HEK293 (cell line): Measurements from ENCODE around the gene FERMT1.

Experiments
- CTCF ChIA-PET: fragments of 350-600 bp; formaldehyde crosslinking; extraction: SDS; loops from one replicate; lab custom pipeline; 2021; ENCODE audit warnings: antibody characterized with exemption; lab: Yijun Ruan, JAX
- POLR2A ChIA-PET: fragments of 300-600 bp; formaldehyde crosslinking; extraction: SDS; loops from one replicate; lab custom pipeline; 2020; ENCODE audit warnings: antibody characterized with exemption, inconsistent platforms; lab: Yijun Ruan, JAX
- H3K27ac ChIP-seq: fragments of 200-500 bp; sonication (Bioruptor generic); 2 replicates; pipeline ENCODE4 v1.5.1; 2014; ENCODE audit warnings: low read depth, low read length, control low read depth, inconsistent platforms; ENCODE audit errors: extremely low read depth
- H3K36me3 ChIP-seq, 2 experiments: fragments of 200-500 bp in 1 of 2; sonication (Bioruptor generic) in 1 of 2; 1 replicate in 1 of 2; 2 replicates in 1 of 2; pipeline ENCODE4 v1.5.1; 2014 to 2017; ENCODE audit warnings: inconsistent platforms in 2 of 2, low read length in 2 of 2; ENCODE audit not compliant: control insufficient read depth in 2 of 2, insufficient read depth in 1 of 2
- H3K4me1 ChIP-seq: fragments of 200-500 bp; sonication (Bioruptor generic); 2 replicates; pipeline ENCODE4 v1.5.1; 2014; ENCODE audit warnings: mild to moderate bottlenecking, low read length, inconsistent platforms; ENCODE audit not compliant: control insufficient read depth, insufficient read depth
- H3K4me3 ChIP-seq: 2 replicates; pipeline ENCODE4 v1.5.1; 2011; ENCODE audit warnings: low read depth, mild to moderate bottlenecking, control low read depth, low read length, moderate library complexity
- H3K9me3 ChIP-seq: fragments of 200-500 bp; sonication (Bioruptor generic); 2 replicates; pipeline ENCODE4 v1.5.1; 2014; ENCODE audit warnings: low read depth, low read length, inconsistent platforms; ENCODE audit not compliant: control insufficient read depth, insufficient read depth
- GLI2 ChIP-seq: fragments of 450-650 bp; formaldehyde crosslinking; IDR thresholded peaks from 2 replicates; pipeline ENCODE4; 2017; ENCODE audit warnings: missing biosample characterization, missing genetic modification characterization, low read depth, borderline replicate concordance
- KLF16 ChIP-seq: fragments of 450-650 bp; formaldehyde crosslinking; IDR thresholded peaks from 2 replicates; pipeline ENCODE4 v1.5.1; 2017; ENCODE audit warnings: missing biosample characterization, missing genetic modification characterization
- MEIS1 ChIP-seq: sonication (generic); formaldehyde crosslinking; IDR thresholded peaks from 2 replicates; pipeline ENCODE4 v1.8.1; 2022; ENCODE audit warnings: missing genetic modification reagents, mild to moderate bottlenecking, borderline replicate concordance
- PRDM6 ChIP-seq: fragments of 450-650 bp; formaldehyde crosslinking; IDR thresholded peaks from 2 replicates; pipeline ENCODE4 v1.5.1; 2017; ENCODE audit warnings: missing biosample characterization, missing genetic modification characterization
- REPIN1 ChIP-seq: fragments of 450-650 bp; formaldehyde crosslinking; IDR thresholded peaks from 2 replicates; pipeline ENCODE4 v1.5.1; 2017; ENCODE audit warnings: missing biosample characterization, missing genetic modification characterization, low read depth
- SALL2 ChIP-seq: fragments of 450-650 bp; formaldehyde crosslinking; IDR thresholded peaks from 2 replicates; pipeline ENCODE4 v1.5.0; 2017; ENCODE audit warnings: missing biosample characterization, mild to moderate bottlenecking, missing genetic modification characterization, borderline replicate concordance
- SP3 ChIP-seq: fragments of 450-650 bp; formaldehyde crosslinking; IDR thresholded peaks from 2 replicates; pipeline ENCODE4 v1.5.1; 2016; ENCODE audit warnings: missing biosample characterization, missing genetic modification characterization
- YY1 ChIP-seq: fragments of 450-650 bp; formaldehyde crosslinking; IDR thresholded peaks from 2 replicates; pipeline ENCODE4 v1.5.1; 2018; ENCODE audit warnings: missing biosample characterization, missing genetic modification characterization
- ZFP3 ChIP-seq: fragments of 450-650 bp; formaldehyde crosslinking; IDR thresholded peaks from 2 replicates; pipeline ENCODE4 v1.5.1; 2016; ENCODE audit warnings: low read depth, missing biosample characterization, missing genetic modification characterization
- ZFP41 ChIP-seq: fragments of 450-650 bp; formaldehyde crosslinking; IDR thresholded peaks from 2 replicates; pipeline ENCODE4 v1.5.1; 2016; ENCODE audit warnings: missing biosample characterization, missing genetic modification characterization, borderline replicate concordance
- ZNF112 ChIP-seq: fragments of 450-650 bp; formaldehyde crosslinking; IDR thresholded peaks from 2 replicates; pipeline ENCODE4 v1.5.0; 2017; ENCODE audit warnings: missing biosample characterization, missing genetic modification characterization
- ZNF221 ChIP-seq: fragments of 450-650 bp; formaldehyde crosslinking; IDR thresholded peaks from 2 replicates; pipeline ENCODE4 v1.5.1; 2017; ENCODE audit warnings: missing biosample characterization, missing genetic modification characterization, borderline replicate concordance
- ZNF223 ChIP-seq: fragments of 450-650 bp; formaldehyde crosslinking; IDR thresholded peaks from 2 replicates; pipeline ENCODE4 v1.5.1; 2016; ENCODE audit warnings: missing biosample characterization, missing genetic modification characterization
- ZNF239 ChIP-seq: fragments of 450-650 bp; formaldehyde crosslinking; IDR thresholded peaks from 2 replicates; pipeline ENCODE4 v1.5.1; 2016; ENCODE audit warnings: missing biosample characterization, missing genetic modification characterization
- ZNF354C ChIP-seq: fragments of 450-650 bp; formaldehyde crosslinking; IDR thresholded peaks from 2 replicates; pipeline ENCODE4 v1.5.1; 2016; ENCODE audit warnings: missing biosample characterization, missing genetic modification characterization, low read depth, borderline replicate concordance
- ZNF37A ChIP-seq: fragments of 450-650 bp; IDR thresholded peaks from 2 replicates; pipeline ENCODE4 v1.5.1; 2018; ENCODE audit warnings: missing biosample characterization, missing genetic modification characterization
- ZNF48 ChIP-seq: fragments of 450-650 bp; formaldehyde crosslinking; IDR thresholded peaks from 2 replicates; pipeline ENCODE4 v1.5.1; 2016; ENCODE audit warnings: missing biosample characterization, missing genetic modification characterization
- ZNF521 ChIP-seq: fragments of 450-650 bp; formaldehyde crosslinking; IDR thresholded peaks from 2 replicates; pipeline ENCODE4 v1.5.1; 2017; ENCODE audit warnings: missing biosample characterization, mild to moderate bottlenecking, missing genetic modification characterization
- ZNF548 ChIP-seq: fragments of 450-650 bp; formaldehyde crosslinking; IDR thresholded peaks from 2 replicates; pipeline ENCODE4 v1.5.1; 2016; ENCODE audit warnings: missing biosample characterization, missing genetic modification characterization
- ZNF596 ChIP-seq: fragments of 450-650 bp; IDR thresholded peaks from 2 replicates; pipeline ENCODE4 v1.5.0; 2018; ENCODE audit warnings: missing biosample characterization, mild to moderate bottlenecking, missing genetic modification characterization, moderate library complexity
- ZNF624 ChIP-seq: fragments of 450-650 bp; formaldehyde crosslinking; IDR thresholded peaks from 2 replicates; pipeline ENCODE4 v1.5.1; 2017; ENCODE audit warnings: missing biosample characterization, missing genetic modification characterization
- ZNF626 ChIP-seq: fragments of 450-650 bp; sonication (Bioruptor Pico); formaldehyde crosslinking; IDR thresholded peaks from 2 replicates; pipeline ENCODE4 v1.5.1; 2018; ENCODE audit warnings: missing biosample characterization, missing genetic modification characterization, inconsistent platforms
- ZNF654 ChIP-seq: fragments of 450-650 bp; formaldehyde crosslinking; IDR thresholded peaks from 2 replicates; pipeline ENCODE4 v1.5.1; 2016; ENCODE audit warnings: low read depth, missing biosample characterization, missing genetic modification characterization
- ZNF707 ChIP-seq: fragments of 450-650 bp; formaldehyde crosslinking; IDR thresholded peaks from 2 replicates; pipeline ENCODE4 v1.5.1; 2016; ENCODE audit warnings: missing biosample characterization, missing genetic modification characterization
- ZNF791 ChIP-seq: fragments of 450-650 bp; formaldehyde crosslinking; IDR thresholded peaks from 2 replicates; pipeline ENCODE4 v1.5.1; 2016; ENCODE audit warnings: missing biosample characterization, missing genetic modification characterization
- TF ChIP-seq, protein P1 (sequence below): fragments of 450-650 bp; formaldehyde crosslinking; IDR thresholded peaks from 2 replicates; pipeline ENCODE4 v1.5.1; 2016; ENCODE audit warnings: missing biosample characterization, missing genetic modification characterization
- TF ChIP-seq, protein P2 (sequence below): fragments of 450-650 bp; formaldehyde crosslinking; IDR thresholded peaks from 2 replicates; pipeline ENCODE4 v1.5.1; 2016; ENCODE audit warnings: missing biosample characterization, missing genetic modification characterization, low read depth
- TF ChIP-seq, protein P3 (sequence below): fragments of 450-650 bp; formaldehyde crosslinking; conservative IDR thresholded peaks from 2 replicates; pipeline ENCODE4 v1.5.1; 2016; ENCODE audit warnings: low read depth, missing biosample characterization, missing genetic modification characterization

Gene FERMT1

DNA sequence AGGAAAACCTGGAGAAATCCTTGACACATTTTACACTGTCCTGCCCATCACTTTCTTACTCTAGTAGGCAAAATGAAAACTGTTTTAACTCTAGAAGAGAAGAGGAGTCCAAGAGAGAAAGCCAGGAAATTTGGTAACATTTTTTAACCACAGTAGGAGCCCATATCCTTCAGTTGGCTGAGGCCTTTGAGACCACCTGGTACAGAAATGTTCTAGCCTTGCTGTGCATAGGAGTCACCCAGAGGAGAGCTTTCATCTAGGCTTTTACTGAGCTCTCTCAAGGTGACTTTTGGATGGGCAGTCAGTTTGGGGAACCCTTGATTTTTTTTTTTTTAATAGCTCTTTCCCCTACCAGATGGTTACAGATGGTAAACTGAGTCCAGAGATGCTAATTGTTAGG, 94.0 kb downstream of the FERMT1 start:
- ChIA-PET CTCF (no interaction called here), POLR2A (no interaction called here)
- H3K27ac ChIP-seq, result no peak overlapping the region
- no peaks in the 10 kb centered on the region for H3K4me1 ChIP-seq
- no peak overlapping the region for H3K4me3 ChIP-seq
- no peaks in the 10 kb centered on the region for H3K9me3 ChIP-seq
- TF ChIP-seq MEIS1 (CRISPR knock-in tag) (no peak), ZFP3 (tag by site-specific recombination) (no peak), REPIN1 (tag by site-specific recombination) (no peak), ZNF548 (tag by site-specific recombination) (no peak), ZNF626 (tag by site-specific recombination) (no peak), ZNF37A (tag by site-specific recombination) (no peak), KLF16 (tag by site-specific recombination) (no peak), ZNF112 (tag by site-specific recombination) (no peak), ZNF221 (tag by site-specific recombination) (no peak), PRDM6 (no peak), ZNF596 (tag by site-specific recombination) (no peak), ZNF48 (tag by site-specific recombination) (no peak), ZNF624 (tag by site-specific recombination) (no peak)
- TF ChIP-seq, protein P1, sequence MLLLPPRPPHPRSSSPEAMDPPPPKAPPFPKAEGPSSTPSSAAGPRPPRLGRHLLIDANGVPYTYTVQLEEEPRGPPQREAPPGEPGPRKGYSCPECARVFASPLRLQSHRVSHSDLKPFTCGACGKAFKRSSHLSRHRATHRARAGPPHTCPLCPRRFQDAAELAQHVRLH (tag by site-specific recombination), result no peak
- H3K36me3 ChIP-seq, result peaks cover 8 to 44% of the 10 kb centered on the region in 2 experiments; a peak in 2 of 3 replicates

- ChIA-PET CTCF (interaction anchor here (0.9 kb wide), 1 partner anchor 24 kb away, joined by 5 read pairs; no protein-coding TSS in a partner anchor), POLR2A (no interaction called here)
- no peak overlapping the region for H3K27ac ChIP-seq
- peaks cover 12 to 44% of the 10 kb centered on the region in 2 experiments; a peak in 2 of 3 replicates for H3K36me3 ChIP-seq
- H3K9me3 ChIP-seq, result no peaks in the 10 kb centered on the region
- H3K4me1 ChIP-seq, result no peaks in the 10 kb centered on the region
- no peak overlapping the region for H3K4me3 ChIP-seq
- TF ChIP-seq SALL2 (tag by site-specific recombination), result no peak
- TF ChIP-seq, protein P2, sequence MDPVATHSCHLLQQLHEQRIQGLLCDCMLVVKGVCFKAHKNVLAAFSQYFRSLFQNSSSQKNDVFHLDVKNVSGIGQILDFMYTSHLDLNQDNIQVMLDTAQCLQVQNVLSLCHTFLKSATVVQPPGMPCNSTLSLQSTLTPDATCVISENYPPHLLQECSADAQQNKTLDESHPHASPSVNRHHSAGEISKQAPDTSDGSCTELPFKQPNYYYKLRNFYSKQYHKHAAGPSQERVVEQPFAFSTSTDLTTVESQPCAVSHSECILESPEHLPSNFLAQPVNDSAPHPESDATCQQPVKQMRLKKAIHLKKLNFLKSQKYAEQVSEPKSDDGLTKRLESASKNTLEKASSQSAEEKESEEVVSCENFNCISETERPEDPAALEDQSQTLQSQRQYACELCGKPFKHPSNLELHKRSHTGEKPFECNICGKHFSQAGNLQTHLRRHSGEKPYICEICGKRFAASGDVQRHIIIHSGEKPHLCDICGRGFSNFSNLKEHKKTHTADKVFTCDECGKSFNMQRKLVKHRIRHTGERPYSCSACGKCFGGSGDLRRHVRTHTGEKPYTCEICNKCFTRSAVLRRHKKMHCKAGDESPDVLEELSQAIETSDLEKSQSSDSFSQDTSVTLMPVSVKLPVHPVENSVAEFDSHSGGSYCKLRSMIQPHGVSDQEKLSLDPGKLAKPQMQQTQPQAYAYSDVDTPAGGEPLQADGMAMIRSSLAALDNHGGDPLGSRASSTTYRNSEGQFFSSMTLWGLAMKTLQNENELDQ (tag by site-specific recombination), result no peak
- TF ChIP-seq ZNF521 (tag by site-specific recombination), result no peak
- no peak for TF ChIP-seq ZNF654 (tag by site-specific recombination)
- TF ChIP-seq ZNF112 (tag by site-specific recombination), result no peak
- no peak for TF ChIP-seq GLI2 (tag by site-specific recombination)
- TF ChIP-seq ZNF354C, result no peak
- no peak for TF ChIP-seq ZNF791 (tag by site-specific recombination)
- no peak for TF ChIP-seq ZFP41 (tag by site-specific recombination)
- no peak for TF ChIP-seq ZNF707 (tag by site-specific recombination)
- no peak for TF ChIP-seq ZNF239
- TF ChIP-seq ZNF223, result no peak
- TF ChIP-seq, protein P3, sequence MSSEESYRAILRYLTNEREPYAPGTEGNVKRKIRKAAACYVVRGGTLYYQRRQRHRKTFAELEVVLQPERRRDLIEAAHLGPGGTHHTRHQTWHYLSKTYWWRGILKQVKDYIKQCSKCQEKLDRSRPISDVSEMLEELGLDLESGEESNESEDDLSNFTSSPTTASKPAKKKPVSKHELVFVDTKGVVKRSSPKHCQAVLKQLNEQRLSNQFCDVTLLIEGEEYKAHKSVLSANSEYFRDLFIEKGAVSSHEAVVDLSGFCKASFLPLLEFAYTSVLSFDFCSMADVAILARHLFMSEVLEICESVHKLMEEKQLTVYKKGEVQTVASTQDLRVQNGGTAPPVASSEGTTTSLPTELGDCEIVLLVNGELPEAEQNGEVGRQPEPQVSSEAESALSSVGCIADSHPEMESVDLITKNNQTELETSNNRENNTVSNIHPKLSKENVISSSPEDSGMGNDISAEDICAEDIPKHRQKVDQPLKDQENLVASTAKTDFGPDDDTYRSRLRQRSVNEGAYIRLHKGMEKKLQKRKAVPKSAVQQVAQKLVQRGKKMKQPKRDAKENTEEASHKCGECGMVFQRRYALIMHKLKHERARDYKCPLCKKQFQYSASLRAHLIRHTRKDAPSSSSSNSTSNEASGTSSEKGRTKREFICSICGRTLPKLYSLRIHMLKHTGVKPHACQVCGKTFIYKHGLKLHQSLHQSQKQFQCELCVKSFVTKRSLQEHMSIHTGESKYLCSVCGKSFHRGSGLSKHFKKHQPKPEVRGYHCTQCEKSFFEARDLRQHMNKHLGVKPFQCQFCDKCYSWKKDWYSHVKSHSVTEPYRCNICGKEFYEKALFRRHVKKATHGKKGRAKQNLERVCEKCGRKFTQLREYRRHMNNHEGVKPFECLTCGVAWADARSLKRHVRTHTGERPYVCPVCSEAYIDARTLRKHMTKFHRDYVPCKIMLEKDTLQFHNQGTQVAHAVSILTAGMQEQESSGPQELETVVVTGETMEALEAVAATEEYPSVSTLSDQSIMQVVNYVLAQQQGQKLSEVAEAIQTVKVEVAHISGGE (tag by site-specific recombination), result no peak
- no peak for TF ChIP-seq YY1 (tag by site-specific recombination)
- no peak for TF ChIP-seq SP3 (tag by site-specific recombination)
Observed at GRCh38 chr20:6026051-6026450, 96.8 kb downstream of the FERMT1 start.
